ENCODE measurements around the gene STXBP2. TPM values are rescaled to one million over a fixed set of nuclear protein-coding genes. Genes with fewer than 3 reads are reported as not detected.

Gene STXBP2
- total RNA-seq, 1 experiment from 2014 or later, result 0.12 TPM

DNA sequence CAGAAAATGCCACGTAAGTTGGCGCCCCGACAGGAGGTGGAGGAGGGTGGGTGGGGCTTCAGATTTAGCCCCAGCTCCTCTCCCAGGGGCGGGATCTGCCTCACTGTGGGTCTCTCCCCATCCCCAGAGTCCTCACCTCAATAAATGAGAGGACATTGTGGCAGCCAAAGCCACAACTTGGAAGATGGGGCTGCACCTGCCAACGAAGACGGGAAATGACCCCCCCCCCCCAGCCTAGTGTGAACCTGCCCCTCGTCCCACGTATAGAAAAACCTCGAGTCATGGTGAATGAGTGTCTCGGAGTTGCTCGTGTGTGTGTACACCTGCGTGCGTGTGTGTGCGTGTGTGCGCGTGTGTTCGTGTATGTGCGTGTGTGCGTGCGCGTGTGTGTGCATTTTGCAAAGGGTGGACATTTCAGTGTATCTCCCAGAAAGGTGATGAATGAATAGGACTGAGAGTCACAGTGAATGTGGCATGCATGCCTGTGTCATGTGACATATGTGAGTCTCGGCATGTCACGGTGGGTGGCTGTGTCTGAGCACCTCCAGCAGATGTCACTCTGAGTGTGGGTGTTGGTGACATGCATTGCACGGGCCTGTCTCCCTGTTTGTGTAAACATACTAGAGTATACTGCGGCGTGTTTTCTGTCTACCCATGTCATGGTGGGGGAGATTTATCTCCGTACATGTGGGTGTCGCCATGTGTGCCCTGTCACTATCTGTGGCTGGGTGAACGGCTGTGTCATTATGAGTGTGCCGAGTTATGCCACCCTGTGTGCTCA is 42.3 kb downstream of the STXBP2 start:
- DNase-seq (ENCODE audit: low spot score), result no peak

DNA sequence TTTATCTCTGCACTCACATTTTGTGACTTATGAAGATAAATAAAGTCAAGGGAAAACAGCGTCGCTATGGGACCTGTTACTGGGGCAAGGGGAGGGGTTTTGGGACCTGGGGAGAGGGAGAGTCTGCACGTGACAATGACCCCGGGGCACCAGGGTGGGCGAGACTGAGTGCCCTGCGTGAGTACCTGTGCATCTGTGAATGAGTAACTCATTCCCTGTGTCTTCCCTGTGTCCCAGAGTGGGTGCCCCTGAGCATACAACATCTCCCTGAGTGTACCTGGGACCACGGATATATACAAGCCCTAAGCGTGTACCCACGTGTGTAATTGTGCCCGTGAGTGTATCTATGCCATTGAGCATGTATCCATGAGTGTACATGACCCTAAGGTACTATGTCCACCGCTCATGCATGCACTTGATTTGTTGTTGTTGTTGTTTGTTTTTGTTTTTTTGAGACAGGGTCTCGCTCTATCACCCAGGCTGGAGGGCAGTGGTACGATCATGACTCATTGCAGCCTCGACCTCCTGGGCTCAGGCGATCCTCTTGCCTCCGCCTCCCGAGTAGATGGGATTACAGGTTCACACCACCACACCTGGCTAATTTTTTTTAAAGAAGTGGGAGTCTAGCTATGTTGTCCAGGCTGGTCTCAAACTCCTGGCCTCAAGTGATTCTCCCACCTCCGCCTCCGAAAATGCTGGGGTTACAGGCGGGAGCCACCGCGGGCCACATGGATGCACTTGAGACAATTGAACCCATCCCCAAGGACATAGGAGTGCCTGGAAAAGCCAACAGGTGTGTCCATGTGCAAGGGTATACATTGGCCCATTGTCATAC is 43.1 kb downstream of the STXBP2 start:
- no peak for DNase-seq (ENCODE audit: low spot score)

GRCh38 chr19:7680606-7681339 is 43.9 kb downstream of the STXBP2 start, which contains the start of gene TRAPPC5:
Gene TRAPPC5 (plus strand): TSS chr19:7680833. CDS start chr19:7682254, 1,421 bp downstream.
- DNase-seq (ENCODE audit: low spot score), result peak; percentile 41

DNA sequence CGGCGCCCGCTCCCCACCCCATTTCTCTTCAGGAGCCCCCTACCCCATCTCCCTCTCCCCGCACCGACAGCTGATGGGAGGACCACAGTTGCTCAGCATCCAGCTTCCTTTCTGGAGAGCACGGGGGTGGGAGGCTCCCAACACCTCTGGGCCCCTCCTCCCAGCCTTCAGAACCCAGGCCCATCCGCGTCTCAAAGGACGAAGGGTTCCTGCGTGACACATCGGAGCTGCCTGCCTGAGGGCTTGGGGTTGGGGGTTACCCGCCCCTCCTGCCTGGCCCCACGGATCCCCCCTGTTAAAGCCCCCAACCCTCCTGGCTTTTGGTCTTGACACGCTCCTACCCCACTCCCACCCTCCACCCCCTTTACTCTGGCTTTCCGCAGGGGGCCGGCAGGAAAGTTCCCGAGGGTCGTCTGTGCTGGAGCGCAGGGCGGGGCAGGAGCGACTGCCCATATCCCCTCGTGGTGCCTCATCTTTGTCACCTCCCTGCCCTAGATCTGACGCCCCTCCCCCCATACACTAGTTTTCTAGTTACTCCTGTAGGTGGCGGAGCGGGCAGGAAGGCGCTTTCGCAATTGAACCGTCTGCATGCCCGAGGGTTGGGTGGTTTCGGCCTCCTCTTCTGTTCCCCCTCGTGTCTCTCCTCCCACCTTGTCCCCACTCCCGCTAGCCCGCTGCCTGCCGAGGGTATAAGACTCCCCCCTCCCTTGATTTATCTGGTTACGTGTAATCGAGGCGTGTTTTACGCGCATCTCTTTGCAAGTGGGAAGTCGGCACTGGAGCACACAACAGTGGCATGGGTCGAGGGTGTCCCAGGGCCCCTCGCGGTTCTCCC is 44.6 kb downstream of the STXBP2 start:
- DNase-seq (ENCODE audit: low spot score), result peak; percentile 43

- no peak for DNase-seq (ENCODE audit: low spot score)
Observed at GRCh38 chr19:7682175-7682855, 45.4 kb downstream of the STXBP2 start.

GRCh38 chr19:7685546-7686445 is 48.9 kb downstream of the STXBP2 start:
- DNase-seq (ENCODE audit: low spot score), result no peak

- no peak for DNase-seq (ENCODE audit: low spot score)
Observed at GRCh38 chr19:7687177-7687576, 50.3 kb downstream of the STXBP2 start.

DNA sequence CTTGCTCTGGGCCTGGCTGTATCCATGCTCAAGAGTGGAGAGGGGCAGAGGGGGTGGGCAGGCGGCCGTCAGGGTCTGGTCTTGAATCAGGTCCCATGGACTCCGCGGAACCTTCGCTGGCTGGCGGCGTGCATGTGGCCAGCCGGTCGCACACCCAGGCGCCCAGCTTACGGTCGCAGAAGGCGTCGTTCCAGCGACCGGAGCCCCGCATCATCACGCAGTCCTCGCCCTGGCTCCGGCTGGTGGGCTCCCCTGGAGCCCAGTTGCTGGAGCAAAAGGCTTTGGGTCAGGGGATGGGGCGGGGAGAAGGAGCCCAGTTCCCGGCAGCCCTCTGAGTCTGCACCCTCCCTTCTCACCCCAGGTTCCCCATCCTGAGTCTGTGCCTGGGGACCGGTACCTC is 52.3 kb downstream of the STXBP2 start:
- DNase-seq (ENCODE audit: low spot score), result no peak

- no peak for DNase-seq (ENCODE audit: low spot score)
Observed at GRCh38 chr19:7690779-7691258, 53.9 kb downstream of the STXBP2 start.

DNA sequence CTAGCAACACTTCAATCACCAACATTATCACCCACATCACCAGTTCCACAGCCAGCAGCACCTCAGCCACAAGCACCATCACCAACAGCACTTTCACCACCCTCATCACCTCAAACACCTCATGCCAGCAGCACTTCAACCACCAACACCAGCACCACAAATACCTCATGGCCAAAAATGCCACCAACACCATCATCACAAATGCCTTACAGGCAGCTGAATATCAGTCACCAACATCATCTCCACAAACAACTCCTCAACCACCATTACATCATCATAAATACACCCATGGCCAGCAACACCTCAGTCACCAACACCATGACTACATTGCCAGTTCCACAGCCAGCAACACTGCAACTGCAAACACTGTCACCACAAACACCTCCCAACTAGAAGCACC is 54.6 kb downstream of the STXBP2 start:
- no peak for DNase-seq (ENCODE audit: low spot score)

DNA sequence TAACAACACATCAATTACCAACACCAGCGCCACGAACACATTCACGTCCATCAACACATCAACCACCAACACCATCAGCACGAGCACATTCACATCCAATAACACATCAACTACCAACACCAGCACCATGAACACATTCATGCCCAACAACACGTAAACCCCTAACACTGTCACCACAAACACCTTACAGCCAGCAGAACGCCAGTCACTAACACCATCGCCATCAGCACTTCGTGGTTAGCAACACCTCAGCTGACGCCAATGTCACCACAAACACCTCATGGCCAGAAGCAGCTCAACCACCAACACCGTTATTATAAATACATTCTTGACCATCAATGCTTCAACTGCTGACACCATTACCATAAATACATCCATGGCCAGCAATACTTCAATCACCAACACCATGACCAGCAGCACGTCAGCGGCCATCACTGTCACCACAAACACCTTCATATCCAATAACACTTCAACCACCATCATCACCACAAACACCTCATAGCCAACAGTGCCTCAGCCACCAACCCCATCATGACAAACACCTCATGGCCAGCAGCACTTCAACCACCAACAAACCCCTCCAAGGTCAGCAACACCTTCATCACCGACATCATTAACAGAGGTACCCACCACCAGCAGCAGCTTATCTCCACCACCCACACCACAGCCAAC is 55.6 kb downstream of the STXBP2 start:
- no peak for DNase-seq (ENCODE audit: low spot score)

GRCh38 chr19:7694499-7694898 is 57.6 kb downstream of the STXBP2 start:
- no peak for DNase-seq (ENCODE audit: low spot score)

Other genes starting within 250 kb of the STXBP2 start
- gene PEX11G, start 148.1 kb upstream of the STXBP2 start, total RNA-seq (2014; rRNA removed; shearing (Covaris generic)), result 3.0 and 6.7 TPM in 2 replicates
- gene ZNF358, start 121.0 kb upstream of the STXBP2 start, total RNA-seq (2014; rRNA removed; shearing (Covaris generic)), result 47.8 and 72.7 TPM in 2 replicates
- gene MCOLN1, start 114.5 kb upstream of the STXBP2 start, total RNA-seq (2014; rRNA removed; shearing (Covaris generic)), result 3.1 and 5.0 TPM in 2 replicates
- 105 and 138 TPM in 2 replicates for gene PNPLA6, start 101.4 kb upstream of the STXBP2 start, total RNA-seq (2014; rRNA removed; shearing (Covaris generic))
- gene CAMSAP3, start 41.2 kb upstream of the STXBP2 start, total RNA-seq (2014; rRNA removed; shearing (Covaris generic)), result 1.5 and 2.6 TPM in 2 replicates
- 40.0 and 43.2 TPM in 2 replicates for gene XAB2, start 7.6 kb upstream of the STXBP2 start, total RNA-seq (2014; rRNA removed; shearing (Covaris generic))
- 35.8 and 76.6 TPM in 2 replicates for gene PET100, start 7.3 kb upstream of the STXBP2 start, total RNA-seq (2014; rRNA removed; shearing (Covaris generic))
- not detected in 2 replicates for gene PCP2, start 3.4 kb upstream of the STXBP2 start, total RNA-seq (2014; rRNA removed; shearing (Covaris generic))
- not detected in 2 replicates for gene RETN, start 31.9 kb downstream of the STXBP2 start, total RNA-seq (2014; rRNA removed; shearing (Covaris generic))
- gene MCEMP1, start 40.0 kb downstream of the STXBP2 start, total RNA-seq (2014; rRNA removed; shearing (Covaris generic)), result not detected in 2 replicates
- 118 and 176 TPM in 2 replicates for gene TRAPPC5, start 43.7 kb downstream of the STXBP2 start, total RNA-seq (2014; rRNA removed; shearing (Covaris generic))
- gene FCER2, start 65.0 kb downstream of the STXBP2 start, total RNA-seq (2014; rRNA removed; shearing (Covaris generic)), result not detected in 2 replicates
- gene CLEC4G, start 95.0 kb downstream of the STXBP2 start, total RNA-seq (2014; rRNA removed; shearing (Covaris generic)), result not detected in 2 replicates
- not detected in 2 replicates for gene CD209, start 110.4 kb downstream of the STXBP2 start, total RNA-seq (2014; rRNA removed; shearing (Covaris generic))
- gene CLEC4M, start 126.1 kb downstream of the STXBP2 start, total RNA-seq (2014; rRNA removed; shearing (Covaris generic)), result 0.12 TPM in 1 of 2 replicates, not detected in the other
- gene EVI5L, start 193.1 kb downstream of the STXBP2 start, total RNA-seq (2014; rRNA removed; shearing (Covaris generic)), result 20.2 and 21.1 TPM in 2 replicates
- 1.0 and 1.2 TPM in 2 replicates for gene PRR36, start 237.3 kb downstream of the STXBP2 start, total RNA-seq (2014; rRNA removed; shearing (Covaris generic))

All from A172 (cell line).